HG03280 (cell line): ENCODE results near the gene TEX35.

Experiments
- ATAC-seq: cut with Tn5 transposase; IDR thresholded peaks from one replicate; pipeline ENCODE4 v1.9.1; 2021; ENCODE audit warnings: mild to moderate bottlenecking, moderate library complexity; ENCODE audit not compliant: unreplicated experiment

Gene TEX35

GRCh38 chr1:178571807-178572206 is 58.9 kb downstream of the TEX35 start:
- ATAC-seq: no peak
